RKO (cell line): ENCODE data around the gene GINS1.
"Not testable (repeated sequence)": the region's sequence is repeated elsewhere in the genome, so short reads cannot be mapped to it uniquely, and the experiment has no call there.

Experiments used
- DNase-seq: peaks from one replicate; pipeline ENCODE4 v3.0.0-alpha.2; 2016; ENCODE audit warnings: low spot score

GINS1 gene

DNA sequence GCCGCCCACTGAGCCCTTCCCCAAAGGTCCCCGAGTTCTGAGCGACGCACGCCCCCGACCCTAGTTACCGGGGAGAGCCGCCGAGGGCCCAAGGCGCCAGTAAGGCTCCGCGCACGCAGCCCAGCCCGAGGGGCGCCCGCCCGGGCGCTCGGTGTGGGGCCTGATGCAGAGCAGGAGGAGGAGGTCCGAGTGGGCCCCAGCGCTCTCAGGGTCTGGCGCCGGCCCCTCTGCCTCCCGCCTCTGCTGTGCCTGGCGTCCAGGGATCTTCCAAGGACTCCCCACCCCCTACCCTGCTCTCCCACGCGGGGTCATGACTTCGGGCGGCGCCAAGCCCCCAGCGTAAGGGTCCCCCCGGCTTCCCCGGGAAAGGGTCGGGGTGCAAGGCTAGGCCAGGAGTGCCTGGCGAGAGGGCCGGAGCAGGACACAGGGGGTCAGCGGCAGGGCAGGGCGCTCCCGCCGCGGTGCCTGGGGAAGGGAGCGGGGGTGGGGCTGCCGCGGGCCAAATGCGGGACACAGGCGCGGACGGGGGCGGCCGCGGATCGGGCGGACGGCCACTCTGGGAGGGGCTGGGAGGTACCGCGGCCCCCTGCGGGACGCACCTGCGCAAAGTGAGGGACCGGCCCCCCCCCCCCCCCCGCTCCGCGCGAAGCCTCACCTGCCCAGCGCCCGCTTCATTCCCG lies 17.5 kb upstream of the GINS1 start:
- DNase-seq: peak; percentile 27

DNA sequence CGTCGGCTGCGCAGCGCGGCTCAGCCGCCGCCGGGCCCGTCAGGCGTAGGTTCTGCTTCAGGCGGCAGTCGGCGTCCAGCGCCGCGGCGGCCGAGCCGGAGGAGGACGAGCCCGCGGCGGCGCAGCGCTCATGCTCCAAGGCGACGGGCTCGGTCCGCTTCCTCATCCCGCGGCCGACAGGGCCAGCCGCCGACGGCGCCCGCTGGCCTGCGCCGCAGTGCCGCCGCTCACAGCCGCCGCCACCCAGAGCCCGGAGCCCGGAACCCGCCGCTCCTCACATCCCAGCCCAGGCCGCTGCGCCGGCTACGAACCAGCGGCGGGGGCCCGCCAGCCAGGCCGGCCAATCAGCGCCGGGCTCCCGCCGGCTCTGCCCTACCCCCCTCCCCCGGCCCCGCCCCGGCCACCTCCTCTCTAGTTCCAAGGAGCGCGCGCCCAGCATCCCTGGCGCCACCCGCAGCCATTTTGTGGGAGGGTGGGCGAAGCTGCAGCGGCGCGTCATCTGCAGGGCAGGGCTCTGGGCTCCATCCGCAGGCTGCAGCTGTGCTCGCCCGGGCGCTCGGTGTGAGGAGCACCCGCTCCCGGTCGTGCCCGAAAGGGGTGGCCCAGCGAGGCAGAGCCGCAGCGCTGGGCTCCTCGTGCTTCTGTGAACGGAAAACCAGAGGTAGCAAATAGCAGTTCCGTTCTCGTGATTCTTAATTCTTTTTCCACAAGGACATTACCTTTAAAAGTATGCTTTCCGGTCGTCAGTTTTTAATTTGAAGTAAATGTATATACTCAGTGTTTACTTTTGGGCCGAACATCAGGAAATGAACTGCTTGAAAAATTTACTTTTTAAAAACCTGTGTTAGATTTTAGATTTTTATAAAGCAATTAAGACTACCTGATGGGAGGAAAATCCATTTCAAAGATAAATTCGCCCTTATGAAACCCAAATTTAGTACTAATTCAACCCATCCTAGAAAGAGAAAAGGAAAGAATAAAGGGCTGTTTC lies 16.6 kb upstream of the GINS1 start, which contains the start of gene ABHD12:
Gene ABHD12, minus strand, starts transcription at position 298 of the 991 bp plus-strand sequence. Its CDS starts 132 bp downstream, at position 166.
- DNase-seq: peak; percentile 97

DNA sequence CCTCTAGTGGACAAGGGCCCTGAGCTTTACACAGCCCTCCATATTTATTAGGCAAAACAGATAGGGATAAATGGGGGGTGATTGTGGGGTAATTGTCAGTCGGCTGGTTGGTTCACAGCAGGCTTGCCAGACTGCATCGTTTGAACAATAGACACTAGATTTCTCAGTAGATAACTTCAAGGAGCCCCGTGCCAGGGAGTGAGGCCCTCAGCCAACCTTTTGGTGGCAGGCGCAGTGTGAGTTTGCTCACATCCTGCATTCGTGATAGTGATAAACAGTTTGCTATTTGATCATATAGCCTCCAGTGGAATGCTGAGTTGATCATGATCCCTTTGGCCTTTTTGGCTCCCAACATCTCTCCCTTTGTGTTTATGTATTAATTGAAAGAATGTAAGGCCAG lies 13.2 kb upstream of the GINS1 start:
- no peak for DNase-seq

DNA sequence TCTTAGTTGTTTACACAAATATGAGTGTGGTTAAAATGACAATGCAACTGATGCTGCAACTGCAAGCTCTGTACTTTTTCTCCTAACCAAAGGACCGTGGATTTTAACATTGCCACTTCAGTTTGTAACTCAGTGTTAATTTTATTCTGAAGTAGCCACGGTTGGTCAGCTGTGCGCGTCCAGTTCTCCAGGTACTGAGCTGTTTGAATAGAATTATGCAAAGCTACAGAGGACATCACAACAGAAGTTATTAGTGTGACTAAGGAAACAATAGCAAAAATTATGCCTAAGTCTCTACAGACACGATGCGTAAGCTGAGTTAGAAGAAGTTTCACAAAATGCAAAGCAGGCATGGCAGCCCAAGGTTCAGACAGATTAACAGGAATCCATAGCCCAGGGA lies 12.5 kb upstream of the GINS1 start:
- no peak for DNase-seq

DNA sequence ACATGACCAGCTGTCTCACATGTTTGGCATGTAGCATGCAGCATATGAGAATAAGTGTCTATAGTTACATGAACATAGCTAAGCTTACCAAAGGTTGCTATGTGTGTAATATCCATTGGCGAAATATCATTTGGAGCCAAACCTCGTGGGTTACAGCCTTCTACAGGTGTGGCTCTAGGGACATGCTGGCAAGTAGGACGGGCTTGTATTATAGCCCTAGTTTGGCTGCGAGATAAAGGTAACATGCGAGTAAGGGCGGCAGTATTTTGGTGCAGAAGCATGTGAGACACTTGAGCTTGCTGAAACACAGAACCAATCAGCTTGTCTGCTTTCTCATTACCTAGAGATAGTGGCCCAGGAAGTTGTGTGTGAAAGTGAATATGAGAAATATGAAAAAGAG lies 10.4 kb upstream of the GINS1 start:
- DNase-seq: no peak

DNA sequence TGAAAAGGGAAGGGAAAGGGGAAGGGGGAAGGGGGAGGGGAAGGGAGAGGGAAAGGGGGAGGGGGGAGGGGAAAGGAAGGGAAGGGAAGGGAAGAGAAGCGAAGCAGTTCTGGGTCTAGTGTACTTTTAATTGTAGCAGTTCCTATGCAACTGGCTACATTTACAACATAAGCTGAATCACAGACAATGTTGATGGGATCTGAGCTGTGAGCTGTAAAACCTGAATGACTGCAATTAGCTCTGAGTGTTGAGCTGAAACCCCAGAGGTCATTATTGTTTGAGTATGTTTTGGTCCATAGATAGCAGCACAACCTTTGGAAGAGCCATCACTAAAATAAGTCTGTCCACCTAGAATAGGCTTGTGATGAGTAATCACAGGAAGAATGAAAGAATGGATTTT lies 9.7 kb upstream of the GINS1 start:
- no peak for DNase-seq

DNA sequence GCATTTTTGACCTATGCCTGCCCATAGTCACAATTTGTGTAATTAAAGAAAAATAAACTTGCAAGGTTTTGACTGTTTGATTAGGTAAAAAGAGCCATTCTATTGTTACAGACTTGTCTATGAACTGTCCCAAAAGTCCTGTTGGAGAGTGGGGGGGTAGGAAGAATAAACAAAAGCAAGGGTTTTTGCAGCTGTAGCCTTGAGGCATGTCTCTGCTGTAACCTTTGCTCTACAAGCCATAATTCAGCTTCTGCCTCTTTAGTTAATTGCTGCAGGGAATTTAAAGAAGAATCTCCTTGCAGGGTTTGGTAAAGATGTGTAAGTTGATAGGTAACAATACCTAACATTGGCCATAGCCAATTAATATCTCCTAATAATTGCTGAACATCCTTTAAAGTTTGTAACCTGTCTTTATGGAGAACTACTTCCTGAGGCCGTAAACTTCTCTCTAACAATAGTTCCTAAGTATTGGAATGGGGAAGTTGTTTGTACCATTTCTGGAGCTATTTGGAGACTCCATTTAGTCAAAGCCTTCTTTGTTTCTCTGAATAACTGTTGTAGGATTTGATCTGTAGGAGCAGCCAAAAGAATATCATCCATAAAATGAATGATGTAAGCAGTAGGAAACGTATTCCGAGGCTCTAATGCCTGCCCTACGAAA lies 9.0 kb upstream of the GINS1 start:
- DNase-seq: no peak

DNA sequence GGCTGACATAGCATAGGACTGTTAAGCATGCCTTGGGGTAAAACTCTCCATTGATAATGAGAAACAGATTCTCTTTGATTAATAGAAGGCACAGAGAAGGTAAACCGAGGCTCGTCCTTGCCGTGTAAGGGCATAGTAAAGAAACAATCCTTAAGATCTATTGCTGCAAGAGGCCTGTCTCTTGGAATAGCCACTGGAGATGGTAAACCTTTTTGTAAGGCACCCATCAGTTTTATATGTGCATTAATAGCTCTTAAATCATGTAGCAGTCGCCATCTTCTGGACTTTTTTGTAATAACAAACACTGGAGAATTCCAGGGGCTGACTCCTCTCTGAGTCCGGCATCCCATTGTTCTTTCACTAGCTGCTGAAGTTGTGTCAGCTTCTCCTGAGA lies 8.4 kb upstream of the GINS1 start:
- DNase-seq: peak; percentile 91

DNA sequence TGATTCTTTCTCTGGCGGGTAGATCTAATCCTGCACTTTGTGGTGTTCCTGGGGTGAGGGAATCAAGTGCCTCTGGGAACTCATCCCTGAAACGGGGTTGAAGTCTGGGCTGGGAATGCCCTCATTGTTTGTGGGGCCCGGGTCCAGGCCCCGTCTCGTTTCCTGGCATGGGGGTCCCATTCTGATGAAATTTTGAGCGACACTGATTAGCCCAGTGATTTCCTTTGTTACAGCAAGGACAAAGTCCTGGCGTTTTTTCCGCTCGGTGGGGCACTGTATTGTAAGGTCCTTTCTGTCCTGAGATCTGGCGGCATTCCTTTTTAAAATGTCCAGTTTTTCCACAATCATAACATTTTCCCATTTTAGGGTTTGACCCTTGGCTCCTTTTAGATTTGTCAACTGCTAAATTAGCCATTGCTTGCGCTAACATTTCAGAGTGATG lies 7.2 kb upstream of the GINS1 start:
- not testable (repeated sequence) for DNase-seq

DNA sequence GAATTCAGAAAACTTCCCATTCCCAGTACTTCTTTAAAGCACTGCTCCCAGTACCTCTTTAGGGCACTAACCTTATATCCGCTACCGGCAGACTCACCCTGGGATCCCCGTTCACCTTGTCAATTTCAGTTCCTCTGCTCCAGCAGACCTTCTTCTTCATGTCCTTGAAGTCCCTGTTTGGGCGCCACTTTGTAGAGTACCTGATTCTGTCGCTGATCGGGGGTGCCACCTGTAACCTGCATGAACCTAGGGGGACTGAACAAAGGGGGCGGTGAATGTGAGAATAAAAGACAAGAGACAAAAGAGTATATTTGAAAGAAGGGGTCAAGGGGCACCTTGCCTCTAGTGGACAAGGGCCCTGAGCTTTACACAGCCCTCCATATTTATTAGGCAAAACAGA lies 4.9 kb upstream of the GINS1 start:
- no peak for DNase-seq

DNA sequence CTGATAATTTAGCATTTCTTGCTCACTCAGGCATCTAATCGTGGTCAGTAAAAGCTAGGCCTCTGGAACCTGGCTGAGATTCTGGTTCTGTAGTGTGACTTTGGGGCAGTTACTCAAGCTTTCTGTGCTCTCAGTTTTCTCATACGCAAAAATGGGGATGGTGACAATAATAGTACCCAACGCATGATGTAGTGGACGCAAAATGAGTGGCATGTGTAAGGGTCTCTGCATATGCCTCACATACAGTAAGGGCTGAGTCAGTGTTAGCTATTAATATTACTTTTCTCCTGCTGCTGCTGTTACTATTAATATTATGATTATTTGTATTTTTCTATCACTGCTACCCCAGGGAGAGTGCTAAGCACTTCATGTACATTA lies 686 bp downstream of the GINS1 start:
- DNase-seq: peak; percentile 64

DNA sequence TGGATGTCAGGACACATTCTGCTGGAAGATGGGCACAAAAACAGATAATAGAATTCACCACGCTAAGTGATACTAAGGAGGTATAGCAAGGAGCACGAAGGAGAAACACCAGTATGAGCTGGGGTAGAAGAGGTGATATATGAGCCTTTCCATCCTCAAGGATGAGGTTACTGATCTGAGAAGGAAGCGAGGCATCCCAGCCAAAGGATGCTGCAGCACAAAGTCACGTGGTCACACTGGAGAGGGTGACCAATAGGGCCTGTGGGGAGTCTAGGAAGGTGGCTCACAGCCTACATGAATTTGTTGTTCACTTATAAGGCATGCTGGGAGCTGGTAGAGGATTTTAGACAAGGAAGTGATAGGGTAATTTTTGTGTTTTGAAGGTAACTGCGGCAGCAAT lies 1.4 kb downstream of the GINS1 start:
- peak; percentile 84 for DNase-seq

DNA sequence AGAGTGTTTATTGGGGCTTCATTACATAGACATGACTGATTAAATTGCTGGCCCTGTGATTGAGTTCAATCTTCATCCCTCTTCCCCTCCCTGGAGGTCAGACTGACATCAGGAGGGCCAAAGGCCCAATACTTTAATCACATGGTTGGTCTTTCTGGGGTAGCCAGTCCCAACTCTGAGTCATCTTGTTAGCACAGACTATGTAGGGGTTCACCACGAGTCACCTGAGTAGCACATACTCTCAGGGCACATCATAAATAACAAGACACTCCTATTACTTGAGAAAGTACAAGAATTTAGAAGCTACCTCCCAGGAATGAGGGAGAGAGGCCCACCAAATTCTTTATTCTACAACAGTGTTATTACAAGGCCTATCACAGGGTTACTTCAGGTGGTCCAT lies 11.3 kb downstream of the GINS1 start:
- peak; percentile 65 for DNase-seq

DNA sequence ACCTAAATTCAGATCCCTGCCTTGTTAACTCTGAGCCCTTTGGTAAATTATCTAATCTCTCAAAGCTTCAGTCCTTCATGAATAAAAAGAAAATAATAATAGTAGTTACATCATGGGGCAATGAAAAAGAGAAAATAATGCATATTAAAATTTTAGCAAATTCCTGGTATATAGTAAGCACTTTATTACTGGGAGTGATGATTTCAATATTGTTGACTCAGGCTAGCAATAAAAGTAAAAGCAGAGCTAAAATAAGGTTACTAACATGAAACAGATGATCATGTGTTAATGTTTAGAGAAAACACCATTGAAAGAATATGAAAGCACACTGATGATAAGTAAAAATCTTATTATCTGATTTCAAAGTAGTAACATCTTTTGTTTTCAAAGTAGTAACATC lies 13.6 kb downstream of the GINS1 start:
- DNase-seq: no peak

DNA sequence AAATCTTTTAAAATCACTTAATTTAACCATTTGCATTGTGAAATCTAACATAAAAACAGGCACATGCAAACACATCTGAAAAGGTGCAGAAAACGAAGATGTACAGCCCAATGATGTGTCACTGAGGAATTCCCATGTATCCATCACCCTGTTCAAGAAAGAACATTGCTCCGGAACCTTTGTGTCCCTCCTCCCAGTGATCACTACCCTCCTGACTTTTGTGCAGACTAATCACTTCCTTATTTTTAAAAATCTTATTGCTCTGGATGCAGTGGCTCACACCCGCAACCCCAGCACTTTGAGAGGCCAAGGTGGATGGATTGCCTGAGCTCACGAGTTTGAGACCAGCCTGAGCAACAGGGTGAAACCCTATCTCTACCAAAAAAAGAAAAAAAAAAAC lies 14.6 kb downstream of the GINS1 start:
- DNase-seq: no peak

DNA sequence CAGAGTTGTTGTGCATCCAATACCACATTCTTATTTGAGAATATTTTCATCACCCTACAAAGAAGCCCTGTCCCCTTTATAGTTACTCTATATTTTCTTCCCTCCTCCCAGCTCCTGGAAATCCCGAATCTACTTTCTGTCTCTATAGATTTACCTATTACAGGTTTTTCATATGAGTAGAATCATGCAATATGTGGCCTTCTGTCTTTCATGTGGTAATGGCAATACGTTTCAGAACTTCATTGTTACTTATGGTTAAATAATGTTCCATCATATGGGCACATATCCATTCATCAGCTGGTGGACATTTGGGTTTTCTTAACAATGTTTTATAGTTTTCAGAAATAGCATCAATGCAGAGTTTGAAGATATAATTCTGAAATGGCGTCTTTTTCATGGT lies 17.1 kb downstream of the GINS1 start:
- DNase-seq: no peak

DNA sequence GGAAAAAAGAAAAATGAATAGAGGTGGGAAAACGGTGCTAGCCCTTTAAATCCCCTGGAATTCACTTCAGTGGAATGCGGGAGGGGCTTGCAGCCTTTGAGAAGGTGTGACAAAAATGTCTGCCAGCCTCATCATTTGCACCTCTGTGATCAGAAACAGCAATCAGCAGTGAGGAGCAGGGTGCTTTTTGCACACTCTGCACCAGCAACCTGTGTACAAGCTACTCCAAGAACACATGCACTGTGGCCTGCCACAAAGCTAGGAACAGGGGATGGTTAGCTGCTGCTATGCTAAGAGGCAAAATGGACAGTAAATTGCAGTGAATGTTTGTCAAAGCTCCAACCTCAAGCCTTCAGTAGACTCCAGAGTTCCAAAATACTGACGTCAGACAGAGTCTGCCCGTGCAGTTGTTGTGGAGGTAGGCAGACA lies 29.7 kb downstream of the GINS1 start:
- no peak for DNase-seq

DNA sequence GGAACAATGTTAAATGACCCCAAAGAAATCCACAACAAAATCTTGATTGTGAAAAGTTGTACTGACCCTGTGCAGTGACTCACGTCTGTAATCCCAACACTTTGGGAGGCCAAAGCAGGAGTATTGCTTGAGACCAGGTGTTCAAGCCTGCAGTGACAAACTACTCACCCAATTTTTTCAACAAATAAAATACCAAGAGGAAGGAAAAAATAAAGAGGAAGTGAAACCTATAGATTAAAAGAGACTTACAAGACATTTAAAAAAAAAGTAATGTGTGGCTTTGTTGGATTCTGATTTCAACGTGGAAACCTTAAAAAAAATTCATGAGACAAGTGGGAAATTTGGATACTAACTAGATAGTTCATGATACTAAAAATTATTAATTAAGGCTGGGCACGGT lies 31.9 kb downstream of the GINS1 start:
- DNase-seq: no peak

DNA sequence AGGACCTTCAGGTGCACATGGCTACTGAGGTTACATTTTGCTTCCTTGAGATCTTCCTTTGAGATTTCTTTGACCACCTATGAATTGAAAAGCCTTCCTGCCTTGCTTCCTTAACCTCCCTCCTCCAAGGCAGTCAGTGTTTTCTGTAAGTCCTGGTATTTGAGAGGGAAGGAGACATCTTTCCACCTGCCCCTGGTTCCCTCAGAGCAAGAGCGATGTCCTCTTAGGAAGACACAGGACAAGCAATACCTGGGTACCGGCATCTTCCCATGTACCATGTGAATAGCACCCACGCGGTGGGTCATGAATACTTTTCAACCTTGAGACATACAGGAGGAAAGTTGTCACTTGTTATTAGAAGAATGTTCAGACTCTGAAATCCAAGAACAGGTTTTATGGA lies 37.1 kb downstream of the GINS1 start:
- no peak for DNase-seq

DNA sequence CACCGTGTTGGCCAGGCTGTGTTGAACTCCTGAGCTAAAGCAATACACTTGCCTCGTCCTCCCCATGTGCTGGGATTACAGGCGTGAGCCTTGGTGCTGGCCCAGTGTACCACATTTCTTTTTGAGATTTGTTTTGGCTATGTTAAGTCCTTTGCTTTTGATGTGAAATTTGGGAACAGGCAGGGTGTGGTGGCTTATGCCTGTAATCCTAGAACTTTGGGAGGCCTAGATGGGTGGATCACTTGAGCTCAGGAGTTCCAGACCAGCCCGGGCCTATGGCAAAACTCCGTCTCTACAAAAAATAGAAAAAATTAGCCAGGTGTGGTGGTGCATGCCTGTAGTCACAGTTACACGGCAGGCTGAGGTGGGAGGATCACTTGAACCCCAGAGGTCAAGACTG lies 40.2 kb downstream of the GINS1 start:
- no peak for DNase-seq

DNA sequence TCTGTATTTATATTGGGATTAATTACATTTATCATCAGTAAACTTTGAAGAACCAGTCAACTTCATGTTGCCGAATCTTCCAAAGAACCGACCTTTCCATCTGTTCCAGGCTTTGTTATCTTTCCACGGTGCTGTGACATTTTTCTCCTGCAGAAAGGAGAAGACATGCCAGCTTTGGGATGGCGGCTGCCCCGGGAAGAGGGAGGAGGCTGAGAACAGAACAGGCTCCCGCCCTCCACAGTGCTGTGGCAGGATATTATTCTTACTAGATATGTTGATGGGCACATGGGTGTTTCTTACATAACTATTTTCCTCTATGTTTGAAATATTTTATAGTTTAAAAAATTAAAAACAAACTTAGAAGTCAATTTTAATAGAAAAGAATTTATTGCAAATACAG lies 44.9 kb downstream of the GINS1 start:
- DNase-seq: no peak

DNA sequence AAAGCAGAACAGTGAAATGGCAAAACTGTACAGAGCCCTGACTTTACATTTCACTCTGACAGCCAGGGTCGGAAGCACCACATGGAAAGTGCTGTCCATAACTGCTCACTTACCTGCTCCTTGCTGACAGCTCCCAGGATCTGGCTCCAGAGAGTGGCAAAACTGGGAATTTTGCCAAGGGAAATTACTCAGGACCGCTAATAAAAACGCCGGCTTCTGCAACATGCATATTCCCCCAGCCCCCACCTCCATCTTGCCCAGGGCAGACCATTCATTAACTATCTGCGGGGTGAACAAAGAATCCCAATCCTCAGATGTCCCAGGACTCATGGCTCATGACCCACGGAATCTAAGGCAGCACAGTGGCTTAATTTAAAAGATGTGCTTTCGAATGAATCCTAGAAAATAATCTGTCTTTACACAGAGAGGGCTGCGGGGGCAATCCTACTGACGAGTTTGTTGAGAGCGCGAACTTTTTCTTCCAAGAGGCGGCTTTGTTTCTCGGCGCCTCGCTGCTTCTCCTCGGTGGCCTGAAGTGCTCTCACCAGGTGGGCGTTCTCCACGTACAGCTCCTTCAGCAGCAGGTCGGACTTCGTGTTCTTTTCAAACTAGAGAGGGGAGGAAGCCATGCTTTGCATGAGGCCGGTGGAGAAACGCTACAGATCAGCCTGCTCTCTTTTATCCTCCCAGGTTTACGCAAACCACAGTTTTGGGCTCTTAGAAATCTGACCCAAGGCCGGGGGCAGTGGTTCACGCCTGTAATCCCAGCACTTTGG lies 45.8 kb downstream of the GINS1 start:
- no peak for DNase-seq
